H1 (cell line): ENCODE measurements around the gene DENND2D. TPM values are rescaled to one million over a fixed set of nuclear protein-coding genes. Genes with fewer than 3 reads are reported as not detected.

Experiments used
- FOSL1 ChIP-seq: IDR thresholded peaks from 2 replicates; pipeline ENCODE4 v1.6.1; 2011; ENCODE audit warnings: mild to moderate bottlenecking, low read depth, low read length, moderate library complexity; ENCODE audit not compliant: insufficient read depth
- NANOG ChIP-seq: IDR thresholded peaks from 2 replicates; pipeline ENCODE4 v1.6.1; 2011; ENCODE audit warnings: low read length, low read depth, mild to moderate bottlenecking, inconsistent platforms; ENCODE audit not compliant: insufficient read depth, poor library complexity, severe bottlenecking
- polyA plus RNA-seq, 7 experiments: library from polyadenylated mRNA; depleted of rRNA in 3 of 7; stranded (reverse) in 5 of 7; unstranded in 2 of 7; fragments of >200 nt in 5 of 7; fragments of 200-250 nt in 2 of 7; gene quantifications; 1 replicate in 5 of 7; 2 replicates in 1 of 7; 4 replicates in 1 of 7; pipeline versions ENCODE4 v1.2.1 to v1.2.3, GENCODE V29; 2011 to 2013; ENCODE audit warnings: missing spikeins in 2 of 7, mixed read lengths in 2 of 7
- total RNA-seq: library from RNA; stranded (reverse); fragmentation: NEBNext Ultra II Directional; extraction: Animal tissue kit (Norgen Biotek cat#: 25700); gene quantifications from 2 replicates; pipeline ENCODE4 v1.2.1, GENCODE V29; 2021
- TF ChIP-seq, protein P1 (sequence below): fragments of 300-600 bp; sonication (generic); IDR thresholded peaks from 2 replicates; pipeline ENCODE4 v1.7.1; 2012; ENCODE audit warnings: low read length, moderate library complexity, mild to moderate bottlenecking, inconsistent platforms; ENCODE audit not compliant: insufficient replicate concordance

The DENND2D gene
- total and polyA plus RNA-seq, 2 of the 8 experiments (the other 6 are each of a cell fraction or from before 2014, with no cell fraction given), result 0.58 to 1.6 TPM

DNA sequence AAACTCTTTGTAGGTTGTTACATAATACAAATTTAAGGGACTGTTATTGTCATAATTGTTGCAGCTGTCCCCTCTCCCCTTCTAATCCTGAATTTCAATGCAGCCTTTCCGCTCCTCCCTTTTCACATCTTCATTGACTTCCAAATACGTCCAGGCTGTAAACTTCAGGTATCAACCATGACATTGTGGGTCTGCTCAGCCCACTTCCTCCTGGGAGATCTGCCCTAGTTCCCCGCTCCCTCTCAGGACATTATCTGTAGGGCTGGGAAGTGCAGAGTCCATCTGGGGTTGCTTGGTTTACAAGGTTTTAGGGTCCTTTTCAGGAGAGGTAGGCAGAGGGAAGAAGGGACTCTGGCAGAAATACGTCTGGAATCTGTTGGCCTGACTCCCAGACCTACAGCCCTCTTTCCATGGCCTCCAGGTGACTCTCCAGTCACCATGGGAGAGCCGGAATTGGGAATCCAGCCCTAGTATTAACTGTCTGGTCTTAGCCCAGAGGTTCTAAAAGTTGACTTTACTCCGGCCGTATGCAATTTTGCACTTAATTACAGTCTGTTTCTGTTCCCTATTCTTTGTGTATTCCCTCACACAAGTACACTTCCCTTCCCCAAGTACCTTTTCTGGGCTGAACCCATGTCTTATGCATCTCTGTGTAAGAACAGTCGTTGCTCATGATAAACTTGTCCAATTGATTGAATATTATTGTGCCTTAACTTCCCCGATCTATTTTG is 4.7 kb upstream of the DENND2D start (continued):
- TF ChIP-seq FOSL1, result no peak
- TF ChIP-seq, protein P1, sequence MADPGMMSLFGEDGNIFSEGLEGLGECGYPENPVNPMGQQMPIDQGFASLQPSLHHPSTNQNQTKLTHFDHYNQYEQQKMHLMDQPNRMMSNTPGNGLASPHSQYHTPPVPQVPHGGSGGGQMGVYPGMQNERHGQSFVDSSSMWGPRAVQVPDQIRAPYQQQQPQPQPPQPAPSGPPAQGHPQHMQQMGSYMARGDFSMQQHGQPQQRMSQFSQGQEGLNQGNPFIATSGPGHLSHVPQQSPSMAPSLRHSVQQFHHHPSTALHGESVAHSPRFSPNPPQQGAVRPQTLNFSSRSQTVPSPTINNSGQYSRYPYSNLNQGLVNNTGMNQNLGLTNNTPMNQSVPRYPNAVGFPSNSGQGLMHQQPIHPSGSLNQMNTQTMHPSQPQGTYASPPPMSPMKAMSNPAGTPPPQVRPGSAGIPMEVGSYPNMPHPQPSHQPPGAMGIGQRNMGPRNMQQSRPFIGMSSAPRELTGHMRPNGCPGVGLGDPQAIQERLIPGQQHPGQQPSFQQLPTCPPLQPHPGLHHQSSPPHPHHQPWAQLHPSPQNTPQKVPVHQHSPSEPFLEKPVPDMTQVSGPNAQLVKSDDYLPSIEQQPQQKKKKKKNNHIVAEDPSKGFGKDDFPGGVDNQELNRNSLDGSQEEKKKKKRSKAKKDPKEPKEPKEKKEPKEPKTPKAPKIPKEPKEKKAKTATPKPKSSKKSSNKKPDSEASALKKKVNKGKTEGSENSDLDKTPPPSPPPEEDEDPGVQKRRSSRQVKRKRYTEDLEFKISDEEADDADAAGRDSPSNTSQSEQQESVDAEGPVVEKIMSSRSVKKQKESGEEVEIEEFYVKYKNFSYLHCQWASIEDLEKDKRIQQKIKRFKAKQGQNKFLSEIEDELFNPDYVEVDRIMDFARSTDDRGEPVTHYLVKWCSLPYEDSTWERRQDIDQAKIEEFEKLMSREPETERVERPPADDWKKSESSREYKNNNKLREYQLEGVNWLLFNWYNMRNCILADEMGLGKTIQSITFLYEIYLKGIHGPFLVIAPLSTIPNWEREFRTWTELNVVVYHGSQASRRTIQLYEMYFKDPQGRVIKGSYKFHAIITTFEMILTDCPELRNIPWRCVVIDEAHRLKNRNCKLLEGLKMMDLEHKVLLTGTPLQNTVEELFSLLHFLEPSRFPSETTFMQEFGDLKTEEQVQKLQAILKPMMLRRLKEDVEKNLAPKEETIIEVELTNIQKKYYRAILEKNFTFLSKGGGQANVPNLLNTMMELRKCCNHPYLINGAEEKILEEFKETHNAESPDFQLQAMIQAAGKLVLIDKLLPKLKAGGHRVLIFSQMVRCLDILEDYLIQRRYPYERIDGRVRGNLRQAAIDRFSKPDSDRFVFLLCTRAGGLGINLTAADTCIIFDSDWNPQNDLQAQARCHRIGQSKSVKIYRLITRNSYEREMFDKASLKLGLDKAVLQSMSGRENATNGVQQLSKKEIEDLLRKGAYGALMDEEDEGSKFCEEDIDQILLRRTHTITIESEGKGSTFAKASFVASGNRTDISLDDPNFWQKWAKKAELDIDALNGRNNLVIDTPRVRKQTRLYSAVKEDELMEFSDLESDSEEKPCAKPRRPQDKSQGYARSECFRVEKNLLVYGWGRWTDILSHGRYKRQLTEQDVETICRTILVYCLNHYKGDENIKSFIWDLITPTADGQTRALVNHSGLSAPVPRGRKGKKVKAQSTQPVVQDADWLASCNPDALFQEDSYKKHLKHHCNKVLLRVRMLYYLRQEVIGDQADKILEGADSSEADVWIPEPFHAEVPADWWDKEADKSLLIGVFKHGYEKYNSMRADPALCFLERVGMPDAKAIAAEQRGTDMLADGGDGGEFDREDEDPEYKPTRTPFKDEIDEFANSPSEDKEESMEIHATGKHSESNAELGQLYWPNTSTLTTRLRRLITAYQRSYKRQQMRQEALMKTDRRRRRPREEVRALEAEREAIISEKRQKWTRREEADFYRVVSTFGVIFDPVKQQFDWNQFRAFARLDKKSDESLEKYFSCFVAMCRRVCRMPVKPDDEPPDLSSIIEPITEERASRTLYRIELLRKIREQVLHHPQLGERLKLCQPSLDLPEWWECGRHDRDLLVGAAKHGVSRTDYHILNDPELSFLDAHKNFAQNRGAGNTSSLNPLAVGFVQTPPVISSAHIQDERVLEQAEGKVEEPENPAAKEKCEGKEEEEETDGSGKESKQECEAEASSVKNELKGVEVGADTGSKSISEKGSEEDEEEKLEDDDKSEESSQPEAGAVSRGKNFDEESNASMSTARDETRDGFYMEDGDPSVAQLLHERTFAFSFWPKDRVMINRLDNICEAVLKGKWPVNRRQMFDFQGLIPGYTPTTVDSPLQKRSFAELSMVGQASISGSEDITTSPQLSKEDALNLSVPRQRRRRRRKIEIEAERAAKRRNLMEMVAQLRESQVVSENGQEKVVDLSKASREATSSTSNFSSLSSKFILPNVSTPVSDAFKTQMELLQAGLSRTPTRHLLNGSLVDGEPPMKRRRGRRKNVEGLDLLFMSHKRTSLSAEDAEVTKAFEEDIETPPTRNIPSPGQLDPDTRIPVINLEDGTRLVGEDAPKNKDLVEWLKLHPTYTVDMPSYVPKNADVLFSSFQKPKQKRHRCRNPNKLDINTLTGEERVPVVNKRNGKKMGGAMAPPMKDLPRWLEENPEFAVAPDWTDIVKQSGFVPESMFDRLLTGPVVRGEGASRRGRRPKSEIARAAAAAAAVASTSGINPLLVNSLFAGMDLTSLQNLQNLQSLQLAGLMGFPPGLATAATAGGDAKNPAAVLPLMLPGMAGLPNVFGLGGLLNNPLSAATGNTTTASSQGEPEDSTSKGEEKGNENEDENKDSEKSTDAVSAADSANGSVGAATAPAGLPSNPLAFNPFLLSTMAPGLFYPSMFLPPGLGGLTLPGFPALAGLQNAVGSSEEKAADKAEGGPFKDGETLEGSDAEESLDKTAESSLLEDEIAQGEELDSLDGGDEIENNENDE, result no peak
- TF ChIP-seq NANOG, result no peak
